ENCODE results near the gene ROCK2. TPM values are rescaled to one million over a fixed set of nuclear protein-coding genes. Genes with fewer than 3 reads are reported as not detected.

Gene ROCK2
- total and polyA plus RNA-seq, 2 of the 13 experiments (the other 11 are each of a cell fraction or from before 2014, with no cell fraction given): 38.1 to 119 TPM

- TF ChIP-seq ZBTB20 (CRISPR knock-in tag; IDR thresholded peaks at IDR 0.05; ENCODE audit: borderline replicate concordance, low read depth) (peak; percentile 85; the same call in 1 of the 2 replicates), EP300 (IDR thresholded peaks at IDR 0.05; ENCODE audit: low read depth in 2 of 2, low read length in 2 of 2) (peak; percentile 31 to 61; a peak in 2 of 4 replicates), EP300 (CRISPR knock-in tag; IDR thresholded peaks at IDR 0.05; ENCODE audit: borderline replicate concordance) (peak; percentile 68; the same call in 1 of the 2 replicates), ZBTB10 (CRISPR knock-in tag; IDR thresholded peaks at IDR 0.05; ENCODE audit: borderline replicate concordance) (0 out of 2 replicates have a peak, but pooled peaks have one; percentile 73), ETV5 (CRISPR knock-in tag; IDR thresholded peaks at IDR 0.05; ENCODE audit: borderline replicate concordance) (peak; percentile 99), CBX5 (CRISPR knock-in tag; IDR thresholded peaks at IDR 0.05; ENCODE audit: borderline replicate concordance) (peak; percentile 42; the same call in 1 of the 2 replicates), ARHGAP35 (CRISPR knock-in tag; IDR thresholded peaks at IDR 0.05; ENCODE audit: borderline replicate concordance) (peak; percentile 36; the same call in 1 of the 2 replicates), NR0B2 (CRISPR knock-in tag; IDR thresholded peaks at IDR 0.05) (peak; percentile 84), ZNF317 (CRISPR knock-in tag; IDR thresholded peaks at IDR 0.05) (peak; percentile 78; the same call in 1 of the 2 replicates), FOXC1 (CRISPR knock-in tag; IDR thresholded peaks at IDR 0.05; ENCODE audit: borderline replicate concordance) (peak; percentile 20; the same call in 1 of the 2 replicates), NCOA2 (CRISPR knock-in tag; IDR thresholded peaks at IDR 0.05) (peak; percentile 68), HHEX (CRISPR knock-in tag; IDR thresholded peaks at IDR 0.05) (0 out of 2 replicates have a peak, but pooled peaks have one; percentile 4), ZBTB49 (CRISPR knock-in tag; IDR thresholded peaks at IDR 0.05; ENCODE audit: borderline replicate concordance) (no peak; the same call in 1 of the 2 replicates), GLI4 (CRISPR knock-in tag; IDR thresholded peaks at IDR 0.05; ENCODE audit: borderline replicate concordance) (peak; percentile 27; the same call in 1 of the 2 replicates), ZSCAN29 (CRISPR knock-in tag; conservative IDR thresholded peaks at IDR 0.05) (peak; percentile 21), GATAD1 (CRISPR knock-in tag; IDR thresholded peaks at IDR 0.05) (peak; percentile 67), FIP1L1 (IDR thresholded peaks at IDR 0.05; ENCODE audit: borderline replicate concordance, insufficient read depth, low read depth, low read length) (peak; percentile 44), IRF9 (CRISPR knock-in tag; IDR thresholded peaks at IDR 0.05; ENCODE audit: borderline replicate concordance) (peak; percentile 84; the same call in 1 of the 2 replicates), RARG (CRISPR knock-in tag; IDR thresholded peaks at IDR 0.05; ENCODE audit: low read depth) (no peak), ZBTB26 (CRISPR knock-in tag; IDR thresholded peaks at IDR 0.05; ENCODE audit: borderline replicate concordance) (peak; percentile 63; the same call in 1 of the 2 replicates)
Observed at GRCh38 chr2:11343650-11344341, 640 bp downstream of the ROCK2 start (continued).

Data from HepG2 (cell line).